GM19239 (cell line): ENCODE results near the gene ROBO1.

Experiments
- DNase-seq: peaks from one replicate; pipeline ENCODE4 v3.0.0; 2011; ENCODE audit warnings: low spot score; ENCODE audit not compliant: insufficient read length
- FAIRE-seq: peaks from 2 replicates; lab custom pipeline; 2011; peaks lifted over from hg19 to GRCh38; lab: Jason Lieb, UNC

ROBO1 gene

DNA sequence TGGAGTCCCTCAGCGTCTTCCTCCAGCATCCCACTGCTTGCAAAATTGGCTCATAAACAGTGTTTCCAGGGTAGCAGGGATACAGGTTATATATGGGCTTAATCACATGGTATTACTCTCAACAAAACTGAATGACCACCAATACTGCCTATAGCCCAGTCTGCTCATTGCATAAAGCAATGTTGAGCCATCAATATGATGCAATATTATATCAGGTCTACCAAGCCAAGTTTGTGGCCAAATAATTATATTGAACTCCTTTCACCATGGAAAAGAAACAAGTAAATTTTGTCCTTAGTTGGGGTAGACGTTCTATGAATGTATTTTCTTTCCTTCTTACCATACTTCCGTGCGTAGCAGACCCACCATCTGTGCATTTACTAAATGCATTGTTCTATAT is 652.3 kb downstream of the ROBO1 start:
- FAIRE-seq (no peak), DNase-seq (no peak)

DNA sequence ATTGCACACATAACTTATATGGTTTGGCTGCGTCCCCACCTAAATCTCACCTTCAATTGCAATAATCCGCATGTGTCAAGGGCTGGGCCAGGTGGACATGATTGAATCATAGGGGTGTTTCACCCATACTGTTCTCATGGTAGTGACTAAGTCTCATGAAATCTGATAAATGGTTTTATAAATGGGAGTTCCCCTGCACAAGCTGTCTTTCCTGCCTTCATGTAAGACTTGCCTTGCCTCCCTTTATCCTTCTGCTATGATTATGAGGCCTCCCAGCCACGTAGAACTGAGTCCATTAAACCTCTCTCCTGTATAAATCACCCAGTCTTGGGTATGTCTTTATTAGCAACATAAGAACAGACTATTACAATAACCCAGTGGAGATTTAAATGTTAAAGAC is 653.9 kb downstream of the ROBO1 start:
- DNase-seq (no peak), FAIRE-seq (no peak)

DNA sequence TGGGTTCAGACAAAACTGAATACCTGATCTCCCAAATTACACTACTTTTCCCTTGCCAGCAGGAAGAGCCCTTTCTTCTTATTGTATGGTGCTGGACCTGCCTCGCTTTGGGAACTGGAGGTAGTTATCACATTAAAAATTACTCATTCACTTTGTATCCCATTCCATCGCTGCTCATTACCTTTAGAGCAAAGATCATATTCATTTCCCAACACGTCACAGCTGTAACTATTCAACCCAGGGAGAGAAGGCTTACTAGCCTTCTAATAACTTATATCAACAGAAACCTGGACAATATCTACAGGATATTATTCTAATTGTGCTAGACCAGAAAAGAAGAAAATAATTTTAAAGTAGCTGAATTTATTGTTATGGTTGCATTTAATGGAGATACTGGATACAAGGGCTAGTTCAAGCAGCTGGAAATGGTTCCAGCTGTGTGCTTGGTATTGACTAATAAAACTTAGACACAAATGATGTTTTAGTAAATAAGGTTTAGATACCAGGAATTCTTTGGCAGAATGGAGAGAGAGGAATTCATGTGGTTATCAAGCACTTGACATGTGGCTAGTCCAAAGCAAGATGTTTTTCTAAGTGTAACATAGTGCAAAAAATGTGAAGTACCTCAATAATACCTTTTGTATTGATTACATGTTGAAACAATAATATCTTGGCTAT is 656.3 kb downstream of the ROBO1 start:
- DNase-seq (no peak), FAIRE-seq (no peak)

DNA sequence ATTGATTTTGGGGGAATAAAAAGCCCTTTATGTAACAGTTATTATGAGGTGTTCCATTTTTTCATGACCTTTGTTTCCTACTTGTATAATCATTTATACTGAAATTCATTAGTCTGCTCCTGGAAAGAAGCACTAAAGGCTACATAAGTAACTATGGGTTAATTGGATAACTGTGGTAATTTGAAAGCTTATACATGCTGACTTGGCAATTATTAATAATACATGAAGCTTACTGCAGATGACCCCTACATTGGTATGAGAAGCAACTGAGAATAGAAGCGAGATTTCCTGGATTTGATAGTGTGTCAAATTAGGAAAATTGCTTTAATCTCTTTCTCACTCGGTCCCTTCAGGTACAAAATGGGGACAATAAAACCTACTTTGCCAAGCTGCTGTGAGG is 658.0 kb downstream of the ROBO1 start:
- FAIRE-seq (no peak), DNase-seq (no peak)

DNA sequence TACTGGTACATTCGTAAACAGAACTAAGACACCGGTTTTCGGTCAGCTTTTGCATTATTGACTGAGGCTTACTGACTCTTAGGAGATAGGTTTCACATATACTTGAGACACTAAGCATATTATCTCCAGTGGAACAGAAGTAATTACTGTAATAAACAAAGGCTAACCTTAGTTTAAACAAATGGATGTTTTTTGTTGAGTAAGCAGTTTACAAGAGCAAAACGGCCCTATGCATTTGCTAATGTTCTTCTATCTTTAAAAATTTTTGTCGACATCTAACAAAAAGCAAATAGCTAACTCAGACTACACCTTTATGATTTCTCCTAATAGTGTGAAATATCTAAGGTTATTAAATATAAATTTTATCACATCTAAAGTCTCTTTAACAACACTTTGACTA is 664.5 kb downstream of the ROBO1 start:
- no peak for DNase-seq
- no peak for FAIRE-seq

DNA sequence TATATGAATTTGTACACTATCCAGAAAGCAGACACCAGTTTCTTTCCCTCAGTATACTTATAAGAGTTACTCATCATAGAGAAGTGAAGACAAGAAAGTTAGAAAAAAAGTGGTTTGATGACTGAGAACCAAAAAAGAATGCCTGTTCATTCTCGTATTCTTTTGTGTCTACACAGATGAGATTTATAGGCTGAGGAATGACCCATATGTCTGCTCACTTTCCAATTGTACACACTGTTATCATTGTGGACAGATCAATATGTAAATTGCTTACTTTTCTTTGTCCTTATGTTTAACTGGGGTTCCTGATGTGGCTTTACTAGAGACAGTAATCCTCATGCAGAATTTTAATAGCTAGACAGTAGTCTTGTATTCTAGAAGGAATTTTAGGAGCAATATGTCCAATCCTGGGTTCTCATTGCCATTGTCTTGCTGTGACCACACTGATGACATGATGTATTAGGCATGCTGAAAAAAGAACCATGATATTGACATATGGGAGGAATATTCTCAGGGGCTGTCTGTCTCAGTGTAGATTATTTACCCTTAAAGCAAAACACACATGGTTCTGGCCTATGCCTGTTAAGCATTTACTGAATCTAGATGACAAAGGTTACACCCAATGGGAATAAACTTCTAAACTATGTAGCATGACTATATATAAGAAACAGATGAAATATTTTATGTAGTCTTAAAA is 669.7 kb downstream of the ROBO1 start:
- no peak for DNase-seq
- FAIRE-seq = no peak

DNA sequence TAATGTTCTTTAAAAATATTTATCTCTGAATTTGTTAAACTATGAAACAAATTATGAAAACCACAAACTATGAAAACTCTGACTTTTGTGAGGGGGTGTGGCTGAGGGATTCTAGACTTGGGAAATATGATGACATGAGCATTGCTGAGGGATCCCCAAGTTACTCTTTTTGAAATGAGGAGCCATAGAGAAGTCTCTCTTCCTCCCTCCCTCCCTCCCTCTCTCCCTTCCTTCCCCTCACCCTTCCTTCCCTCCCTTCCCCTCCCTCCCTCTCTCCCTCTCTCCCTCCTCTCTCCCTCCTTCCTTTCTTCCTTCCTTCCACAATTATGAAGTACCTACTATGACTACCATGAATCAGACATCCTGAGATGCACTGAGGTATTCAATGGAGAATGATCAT is 673.1 kb downstream of the ROBO1 start:
- DNase-seq = no peak
- FAIRE-seq = no peak

DNA sequence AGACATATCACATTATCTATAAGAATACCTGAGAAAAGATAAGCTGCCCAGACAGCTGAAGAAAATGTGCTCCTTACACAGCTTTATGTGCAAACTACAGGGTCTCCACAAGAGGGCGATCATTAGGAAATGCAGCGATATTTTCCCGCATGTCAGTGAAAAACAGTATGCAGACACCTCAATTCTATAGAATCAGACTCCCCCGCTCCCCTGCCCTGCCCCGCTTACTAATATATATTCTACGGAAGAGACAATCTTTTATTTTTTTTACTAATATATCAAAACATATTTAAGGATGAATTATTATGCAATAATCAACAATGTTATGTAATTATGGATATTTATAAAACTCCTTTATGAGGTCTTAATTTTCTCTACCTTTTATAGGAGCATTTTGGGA is 681.3 kb downstream of the ROBO1 start:
- DNase-seq = peak; percentile 3
- peak; percentile 66 for FAIRE-seq

DNA sequence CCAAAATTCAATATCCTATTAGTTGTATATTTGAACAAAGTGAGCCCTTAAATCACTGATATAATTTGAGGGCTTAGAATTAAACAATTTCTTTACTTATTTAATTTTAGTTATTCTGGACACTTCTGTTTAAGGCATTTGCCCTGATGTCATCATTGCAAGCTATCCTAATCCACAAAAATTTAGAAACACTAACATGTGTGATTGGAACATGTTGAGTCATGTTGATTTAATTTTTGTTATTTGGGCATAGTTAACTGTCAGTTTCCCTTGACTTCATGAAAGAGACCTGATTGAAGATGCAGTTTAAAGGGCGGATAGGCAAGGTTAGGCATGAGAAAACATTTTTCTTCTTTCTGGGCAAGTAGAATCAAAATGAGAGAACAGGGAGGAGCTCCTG is 682.6 kb downstream of the ROBO1 start:
- DNase-seq (no peak), FAIRE-seq (no peak)

DNA sequence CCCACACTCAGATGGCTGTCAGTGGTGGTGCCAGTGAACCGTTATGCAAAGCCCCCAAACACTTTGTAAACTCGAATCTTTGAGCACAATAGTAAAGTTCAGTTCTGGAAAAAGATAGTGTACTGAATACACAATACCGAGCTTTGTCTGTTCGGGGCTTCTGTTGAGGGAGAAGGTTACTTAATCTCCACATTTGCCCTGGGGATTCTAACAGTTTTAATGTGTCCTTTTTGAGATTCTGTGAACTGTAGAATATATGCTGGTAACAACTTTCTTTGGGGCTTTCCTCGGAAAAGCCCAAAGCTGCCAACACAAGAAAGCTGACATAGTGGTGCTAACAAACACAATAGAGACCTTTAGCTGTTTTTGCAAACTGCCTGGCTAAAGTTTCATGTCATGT is 686.5 kb downstream of the ROBO1 start:
- FAIRE-seq (no peak), DNase-seq (no peak)

DNA sequence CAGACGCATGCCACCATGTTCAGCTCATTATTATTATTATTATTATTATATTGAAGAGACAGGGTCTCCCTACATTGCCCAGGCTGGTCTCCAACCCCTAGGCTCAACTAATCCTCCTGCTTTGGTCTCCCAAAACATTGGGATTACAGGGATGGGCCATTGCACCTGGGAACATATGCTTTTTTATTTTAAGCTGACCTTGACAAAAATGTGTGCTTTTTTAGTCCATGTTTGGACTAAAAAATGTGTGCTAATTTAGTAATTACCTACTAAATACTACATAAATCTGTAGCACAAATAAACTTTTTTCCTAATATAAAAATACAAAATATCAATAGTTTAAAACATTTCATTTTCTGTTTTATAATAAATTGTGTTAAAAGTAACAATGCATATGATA is 693.2 kb downstream of the ROBO1 start:
- FAIRE-seq (no peak), DNase-seq (no peak)

DNA sequence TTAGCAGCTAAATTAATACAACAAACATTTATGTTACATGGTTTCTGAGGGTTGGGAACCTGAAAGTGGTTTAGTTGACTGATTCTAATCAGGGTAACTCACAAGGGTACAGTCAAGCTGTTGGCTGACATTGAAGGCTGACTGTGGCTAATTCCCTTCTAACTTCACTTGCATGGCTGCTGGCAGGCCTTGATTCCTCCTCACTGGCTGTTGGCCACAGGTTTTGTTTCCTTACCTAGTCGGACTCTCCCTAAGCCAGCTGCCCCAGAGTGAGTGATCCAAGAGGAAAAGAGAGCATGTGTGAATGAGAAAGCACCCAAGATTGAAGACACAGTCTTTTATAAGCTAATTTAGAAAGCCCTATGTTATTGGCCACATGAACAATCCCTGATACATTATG is 700.1 kb downstream of the ROBO1 start:
- DNase-seq = no peak
- no peak for FAIRE-seq

DNA sequence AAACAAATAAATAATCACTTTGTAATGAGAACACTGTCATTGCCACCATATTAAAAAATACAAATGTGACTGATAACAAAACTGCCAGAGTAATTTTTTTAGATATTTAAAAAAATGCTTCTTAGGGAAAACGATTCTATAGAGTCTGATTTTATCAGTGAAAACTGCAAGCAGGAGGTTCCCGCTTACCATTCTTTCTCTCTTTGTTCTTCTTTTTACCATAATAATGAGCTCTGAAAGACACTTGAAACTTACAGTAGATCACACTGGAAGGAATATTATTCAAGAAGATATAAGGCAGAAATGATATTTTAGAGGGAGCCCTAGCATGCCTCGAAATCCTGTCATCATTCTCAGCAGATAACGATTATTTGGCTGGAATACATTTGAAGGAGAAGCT is 701.3 kb downstream of the ROBO1 start:
- FAIRE-seq (no peak), DNase-seq (no peak)

DNA sequence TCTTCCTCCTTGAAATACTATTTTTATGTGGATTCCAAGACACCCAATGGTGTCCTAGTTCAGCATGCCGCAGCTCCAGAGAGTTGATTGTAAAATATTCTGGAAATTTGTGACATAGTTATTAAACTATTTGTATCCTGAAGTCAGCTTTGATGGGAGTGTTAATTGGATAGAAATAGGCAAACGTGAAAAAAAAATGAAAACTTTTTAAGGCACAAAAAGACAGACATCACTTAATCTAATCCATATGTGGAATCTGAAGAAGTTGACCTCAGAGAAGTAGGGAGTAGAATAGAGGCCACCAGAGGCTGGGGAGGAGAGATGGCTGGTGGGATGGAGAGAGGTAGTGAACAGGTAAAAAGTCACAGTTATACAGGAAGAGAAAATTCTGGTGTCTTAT is 704.2 kb downstream of the ROBO1 start:
- FAIRE-seq (no peak), DNase-seq (no peak)

DNA sequence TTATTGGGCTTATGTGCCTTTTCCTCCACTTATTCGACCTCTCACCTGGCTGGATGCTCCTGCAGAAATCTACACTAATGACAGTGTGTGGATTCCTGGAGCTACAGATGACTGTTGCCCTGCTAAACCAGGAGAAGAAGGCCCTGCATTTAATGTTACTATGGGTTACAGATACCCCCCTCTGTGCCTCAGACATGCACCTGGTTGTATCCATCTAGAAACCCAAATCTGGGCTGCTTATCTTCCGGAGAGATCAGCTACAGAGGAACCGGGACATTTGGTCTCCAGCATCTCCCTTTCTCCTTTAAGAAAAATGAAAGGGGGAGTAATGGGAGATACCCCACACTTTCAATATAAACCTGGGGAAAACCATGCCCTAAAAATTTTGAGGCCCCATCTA is 710.0 kb downstream of the ROBO1 start:
- FAIRE-seq (no peak), DNase-seq (no peak)

DNA sequence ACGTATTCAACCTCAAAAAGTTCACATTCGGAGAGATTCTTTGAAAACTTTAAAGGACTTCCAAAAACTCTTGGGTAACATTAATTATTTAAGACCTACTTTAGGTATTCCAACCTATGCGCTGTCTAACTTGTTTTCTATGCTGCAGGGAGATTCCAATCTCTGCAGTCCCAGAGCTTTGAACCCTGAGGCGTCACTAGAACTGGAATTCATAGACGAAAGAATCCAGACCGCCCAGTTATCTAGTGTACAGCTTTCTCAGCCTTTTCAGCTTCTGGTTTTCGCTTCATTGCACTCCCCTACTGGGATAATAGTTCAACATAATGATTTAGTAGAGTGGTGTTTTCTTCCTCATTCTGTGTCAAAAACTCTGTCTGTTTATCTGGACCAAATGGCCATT is 711.3 kb downstream of the ROBO1 start:
- FAIRE-seq = no peak
- DNase-seq = no peak

DNA sequence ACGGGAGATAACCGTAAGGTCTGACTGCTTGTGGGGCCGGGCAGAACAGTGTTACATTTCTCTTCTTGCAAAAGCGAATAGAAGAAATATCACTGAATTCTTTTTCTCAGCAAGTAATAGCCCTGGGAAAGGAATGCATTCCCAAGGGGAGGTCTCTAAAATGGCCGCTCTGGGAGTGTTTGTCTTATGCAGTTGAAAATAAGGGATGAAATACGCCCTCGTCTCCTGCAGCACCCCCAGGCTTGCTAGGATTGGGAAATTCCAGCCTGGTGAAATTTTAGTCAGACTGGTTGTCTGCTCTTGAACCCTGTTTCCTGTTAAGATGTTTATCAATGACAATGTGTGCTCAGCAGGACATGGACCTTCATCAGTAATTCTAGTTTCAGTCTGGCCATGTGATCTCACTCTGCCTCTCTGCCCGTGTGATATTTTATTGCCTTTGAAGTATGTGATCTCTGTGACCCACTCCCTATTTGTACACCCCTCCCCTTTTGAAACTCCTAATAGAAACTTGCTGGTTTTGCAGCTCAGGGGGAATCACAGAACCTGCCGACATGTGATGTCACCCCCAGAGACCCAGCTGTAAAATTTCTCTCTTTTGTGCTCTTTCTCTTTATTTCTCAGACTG is 715.6 kb downstream of the ROBO1 start:
- FAIRE-seq (no peak), DNase-seq (no peak)

DNA sequence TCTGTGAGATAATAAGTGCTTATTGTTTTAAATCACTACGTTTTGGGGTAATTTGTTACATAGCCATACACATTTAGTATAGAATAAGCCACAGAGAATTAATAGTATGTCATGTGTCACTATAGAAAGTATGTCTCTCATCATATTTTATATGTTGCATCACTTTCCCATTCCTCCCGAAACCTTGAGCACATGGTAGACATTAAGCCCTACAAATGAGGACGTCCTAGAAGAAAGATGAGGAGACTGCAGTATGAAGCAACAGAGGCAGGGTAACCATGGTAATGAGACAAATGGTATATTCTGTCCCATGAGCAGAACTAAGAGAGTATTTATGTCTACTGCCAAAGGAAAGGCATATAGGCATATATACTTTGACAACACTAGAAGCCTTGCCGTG is 720.2 kb downstream of the ROBO1 start:
- DNase-seq = no peak
- no peak for FAIRE-seq

DNA sequence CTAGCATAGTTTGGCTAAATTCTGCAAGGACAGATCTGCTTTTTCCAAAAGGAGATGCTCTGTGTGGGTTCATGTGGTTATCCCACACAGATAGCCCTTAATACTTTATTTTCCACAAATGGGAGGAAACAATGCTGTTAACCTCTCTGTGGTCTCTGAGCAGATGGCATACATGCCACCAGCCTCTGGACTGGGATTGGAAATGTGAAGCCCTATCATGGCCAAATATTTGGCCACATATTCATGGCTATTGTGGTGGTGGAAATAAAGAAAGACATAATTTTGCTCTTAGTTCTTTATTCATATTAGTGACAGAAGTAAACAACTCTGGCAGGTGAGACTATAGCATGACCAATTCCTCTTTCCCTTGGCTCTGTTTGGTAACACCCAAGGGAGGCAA is 726.2 kb downstream of the ROBO1 start:
- FAIRE-seq (no peak), DNase-seq (no peak)

DNA sequence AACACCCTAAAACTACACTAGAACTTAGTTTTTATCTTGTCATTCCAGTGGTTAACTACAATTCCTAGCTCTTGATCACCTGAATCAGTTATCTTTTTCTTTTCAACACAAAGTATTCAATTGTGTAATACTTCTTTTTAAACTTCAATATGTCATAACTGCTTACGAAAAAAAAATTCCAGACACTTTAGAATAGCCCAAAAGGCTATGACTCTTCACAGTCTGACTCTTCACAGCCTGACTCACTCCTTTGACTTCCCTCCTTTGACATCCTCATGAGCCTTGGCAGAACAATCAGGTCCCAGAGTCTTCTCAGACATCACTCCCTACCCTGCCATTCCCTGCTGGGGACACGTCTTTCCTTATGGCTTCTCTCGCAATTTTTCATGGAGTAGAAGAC is 727.1 kb downstream of the ROBO1 start:
- FAIRE-seq = no peak
- no peak for DNase-seq

DNA sequence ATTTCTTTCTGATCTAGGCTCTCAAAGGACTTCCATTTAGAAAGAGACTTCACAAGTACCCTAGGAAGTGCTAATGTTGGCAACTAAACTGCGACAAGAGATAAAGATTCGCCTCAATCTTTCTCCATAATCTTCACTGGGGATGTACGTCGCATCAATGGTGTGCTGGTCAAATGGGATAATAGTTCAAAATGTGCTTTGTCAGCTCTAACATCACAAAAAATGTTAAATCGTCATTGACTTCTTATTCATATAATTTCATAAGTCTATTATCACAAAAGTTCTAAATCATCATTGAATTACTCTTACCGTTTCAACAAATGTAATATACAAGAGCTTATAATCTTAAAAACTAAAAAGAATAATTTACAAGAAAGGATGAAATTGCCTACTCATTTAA is 727.7 kb downstream of the ROBO1 start:
- DNase-seq (no peak), FAIRE-seq (no peak)

DNA sequence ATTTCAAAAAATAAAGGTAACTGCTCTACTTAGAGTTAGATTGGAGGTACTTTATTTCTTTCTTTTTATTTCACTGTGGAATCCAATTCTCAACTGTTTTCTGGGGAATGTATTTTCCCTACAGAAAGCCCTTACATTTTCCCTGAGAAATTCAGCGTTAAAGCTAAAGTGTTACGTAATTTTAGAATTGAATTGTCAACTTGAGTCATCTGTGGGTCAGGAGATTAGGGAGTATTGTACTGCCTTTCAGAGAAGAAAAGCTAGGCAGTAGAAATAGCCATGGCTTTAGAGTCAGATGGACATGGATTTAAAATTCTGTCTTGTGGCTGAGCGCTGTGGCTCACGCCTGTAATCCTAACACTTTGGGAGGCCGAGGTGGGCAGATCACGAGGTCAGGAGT is 728.6 kb downstream of the ROBO1 start:
- DNase-seq (no peak), FAIRE-seq (no peak)
